RPMI8226 (cell line): ENCODE results near the gene DUSP1.
A peak's percentile ranks its signal among the peaks of the same experiment; 100 is the strongest.

Source experiments
- DNase-seq: peaks from one replicate; pipeline ENCODE4 v3.0.0-alpha.2; 2015

Gene DUSP1

DNA sequence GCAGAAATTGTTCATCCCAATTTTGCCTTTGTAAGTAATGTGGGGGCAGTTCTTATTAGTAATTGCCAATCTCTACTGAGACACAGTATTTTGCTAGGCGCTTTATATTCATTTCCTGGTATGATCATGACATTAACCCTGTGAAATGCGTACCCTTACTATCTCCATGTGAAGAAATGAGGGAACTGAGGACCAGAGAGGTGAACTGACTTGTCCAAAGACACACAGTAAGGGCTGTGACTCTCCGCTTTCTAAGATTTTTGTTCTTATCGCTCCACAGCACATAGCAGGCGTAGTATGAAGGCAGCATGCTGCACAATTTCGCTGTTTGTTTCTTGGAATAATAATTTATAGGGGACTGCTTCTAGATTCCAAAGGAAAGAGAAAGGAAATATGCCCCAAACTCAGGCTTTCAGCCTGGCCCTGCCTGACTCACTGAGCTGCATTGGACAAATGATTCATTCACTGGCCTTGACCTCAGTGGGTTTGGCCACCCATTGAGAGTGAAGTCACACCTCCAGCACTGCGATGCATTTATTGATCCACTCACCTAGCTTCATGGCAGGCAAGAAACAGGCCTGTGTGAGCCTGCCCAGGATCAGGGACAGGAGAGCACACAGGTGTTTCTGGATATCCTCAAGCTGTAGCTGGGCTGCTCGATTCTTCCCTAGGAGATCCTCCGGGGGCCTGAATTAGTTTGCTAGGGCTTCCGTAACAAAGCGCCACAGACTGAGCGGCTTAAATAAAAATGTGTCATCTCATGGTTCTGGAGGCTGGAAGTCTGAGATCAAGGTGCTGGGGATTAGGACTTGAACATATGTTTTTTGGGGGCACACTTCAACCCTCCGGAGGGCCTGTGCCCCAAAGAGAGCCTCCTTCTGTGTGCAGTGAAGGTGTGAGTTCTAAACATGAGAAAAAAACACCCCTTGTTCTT lies 7.2 kb upstream of the DUSP1 start:
- no peak for DNase-seq

DNA sequence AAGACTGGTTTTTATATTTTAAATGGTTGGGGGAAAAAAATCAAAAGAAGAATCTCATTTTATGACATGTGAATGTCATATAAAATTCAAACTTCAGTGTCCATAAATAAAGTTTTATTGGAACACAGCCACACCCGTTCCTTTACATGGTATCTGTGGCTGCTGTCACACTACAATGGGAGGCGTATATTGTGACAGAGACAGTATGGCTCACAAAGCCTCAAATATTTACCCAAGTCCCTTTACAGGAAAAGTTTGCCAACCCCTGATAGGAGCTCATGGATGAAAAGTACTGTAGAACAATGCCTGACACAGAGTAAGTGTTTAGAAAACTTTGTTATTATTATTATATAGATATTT lies 5.2 kb upstream of the DUSP1 start:
- no peak for DNase-seq

DNA sequence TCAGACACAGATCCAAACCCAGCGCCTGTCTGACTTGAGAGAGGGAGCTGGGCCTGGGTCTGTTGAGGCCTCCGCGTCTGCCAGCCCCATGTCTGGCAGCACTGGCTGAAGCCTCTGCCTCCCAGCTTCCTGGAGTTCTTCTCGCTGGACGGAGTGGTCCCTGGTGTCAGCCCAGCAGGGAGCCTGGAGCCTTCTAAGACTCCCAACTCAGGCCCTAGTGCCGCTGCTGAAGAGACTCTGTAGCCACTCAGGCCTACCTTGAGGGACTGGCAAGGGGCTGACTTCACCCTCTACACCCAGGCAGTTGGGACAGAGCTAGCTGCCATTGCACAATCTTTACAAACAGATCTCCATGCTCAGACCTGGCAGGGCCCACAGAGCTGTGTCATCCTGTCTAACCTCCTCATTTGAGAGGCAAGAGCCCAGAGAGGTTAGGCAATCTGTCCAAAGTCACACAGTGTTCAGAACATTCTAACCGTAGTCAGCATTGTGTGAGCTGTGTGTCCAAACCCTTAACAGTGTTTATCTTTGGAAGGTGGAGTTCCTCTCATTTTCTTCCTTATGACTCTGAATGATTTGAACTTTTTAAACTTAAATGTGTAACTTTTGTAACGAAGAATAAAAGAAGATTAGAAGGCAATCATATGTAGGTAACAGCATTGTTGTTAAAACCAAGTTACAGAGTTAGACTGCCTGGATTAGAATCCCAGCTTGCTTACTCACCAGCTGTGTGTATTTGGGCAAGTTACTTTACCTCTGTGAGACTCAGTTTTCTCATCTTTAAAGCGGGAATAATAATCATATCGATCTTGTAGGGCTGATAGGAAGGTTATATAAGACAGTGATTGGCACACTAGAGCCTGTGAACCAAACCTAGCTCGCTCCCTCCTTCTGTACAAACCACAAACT lies 4.6 kb upstream of the DUSP1 start:
- no peak for DNase-seq

DNA sequence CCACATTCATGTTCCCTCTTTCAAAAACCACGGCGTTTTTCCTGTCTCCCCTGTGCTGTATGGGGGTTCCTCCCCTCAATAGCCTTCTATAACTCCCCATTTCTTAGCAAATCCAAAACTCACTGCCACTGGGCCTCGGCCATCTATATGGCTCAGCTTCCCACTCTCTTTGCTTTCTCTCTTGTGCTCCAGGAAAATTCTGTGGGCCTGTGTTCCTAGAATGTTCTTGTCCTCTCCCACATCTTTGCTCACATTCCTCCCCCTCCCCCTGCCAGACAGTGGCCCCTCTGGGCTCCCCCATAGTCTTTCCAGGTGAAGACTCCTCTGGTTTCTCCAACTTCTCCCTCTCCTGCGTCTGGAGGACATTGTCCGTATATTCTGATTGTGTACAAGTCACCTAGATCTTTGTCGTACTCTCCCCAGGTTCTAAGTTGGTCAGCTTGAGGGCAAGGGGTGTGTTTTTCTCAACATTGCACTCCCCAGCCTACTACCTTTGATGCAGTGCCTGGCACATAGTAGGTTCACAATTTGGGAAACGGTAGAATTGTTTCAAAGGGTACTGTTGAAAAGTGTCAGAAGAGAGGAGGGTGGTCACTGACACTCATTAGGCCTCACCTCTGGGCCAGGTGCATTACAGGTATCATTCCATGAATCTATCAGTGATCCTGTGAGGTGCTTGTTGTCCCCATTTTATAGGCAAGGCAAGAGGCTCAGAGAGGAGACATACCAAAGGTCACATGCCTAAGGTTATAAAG lies 3.7 kb upstream of the DUSP1 start:
- no peak for DNase-seq

DNA sequence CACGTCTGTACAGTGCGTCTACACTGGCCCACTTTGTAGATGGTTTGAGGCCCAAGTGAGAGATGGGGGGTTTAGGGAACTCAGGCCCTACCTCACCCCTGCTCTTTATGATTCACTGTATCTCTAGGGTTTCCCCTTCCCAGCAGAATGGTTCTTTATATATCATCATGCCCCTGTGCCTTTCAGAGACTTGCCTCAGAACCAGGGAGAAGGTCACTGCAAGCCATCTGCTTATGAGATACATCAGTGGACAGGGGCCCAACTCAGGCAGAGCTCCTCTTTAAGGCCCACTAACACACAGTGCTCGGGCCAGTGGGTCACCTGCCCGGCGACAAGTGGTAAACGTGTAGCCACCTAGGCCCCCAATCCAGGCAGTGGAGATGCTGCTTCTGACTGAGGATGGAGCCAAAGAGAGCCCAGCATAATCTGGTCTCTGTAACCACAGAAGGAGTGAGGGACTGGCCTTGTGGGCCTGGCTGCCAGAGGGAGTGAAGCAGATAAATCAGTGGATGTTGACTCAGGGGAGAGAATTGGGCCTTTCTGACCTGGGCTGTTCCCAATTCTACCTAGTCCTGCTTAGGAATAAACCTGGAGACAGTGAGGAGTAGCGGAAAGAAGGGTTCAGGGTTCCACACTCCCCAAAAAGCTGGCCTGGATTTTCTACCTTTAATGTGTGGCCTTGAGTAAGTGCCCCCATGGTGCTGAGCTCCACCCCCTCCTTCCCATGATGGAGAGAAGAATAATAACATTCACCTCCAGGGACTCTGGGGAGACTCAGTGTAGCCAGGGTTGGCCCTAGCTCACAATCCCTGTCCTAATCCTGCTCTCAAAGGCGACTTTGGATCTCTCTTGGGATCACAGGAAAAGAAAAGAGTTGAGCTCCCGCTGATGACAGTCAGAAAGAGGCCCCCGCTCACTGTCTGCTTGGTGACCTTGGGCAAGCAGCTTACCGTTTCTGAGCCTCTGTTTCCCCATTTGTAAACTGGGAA lies 2.8 kb upstream of the DUSP1 start:
- DNase-seq, result no peak

DNA sequence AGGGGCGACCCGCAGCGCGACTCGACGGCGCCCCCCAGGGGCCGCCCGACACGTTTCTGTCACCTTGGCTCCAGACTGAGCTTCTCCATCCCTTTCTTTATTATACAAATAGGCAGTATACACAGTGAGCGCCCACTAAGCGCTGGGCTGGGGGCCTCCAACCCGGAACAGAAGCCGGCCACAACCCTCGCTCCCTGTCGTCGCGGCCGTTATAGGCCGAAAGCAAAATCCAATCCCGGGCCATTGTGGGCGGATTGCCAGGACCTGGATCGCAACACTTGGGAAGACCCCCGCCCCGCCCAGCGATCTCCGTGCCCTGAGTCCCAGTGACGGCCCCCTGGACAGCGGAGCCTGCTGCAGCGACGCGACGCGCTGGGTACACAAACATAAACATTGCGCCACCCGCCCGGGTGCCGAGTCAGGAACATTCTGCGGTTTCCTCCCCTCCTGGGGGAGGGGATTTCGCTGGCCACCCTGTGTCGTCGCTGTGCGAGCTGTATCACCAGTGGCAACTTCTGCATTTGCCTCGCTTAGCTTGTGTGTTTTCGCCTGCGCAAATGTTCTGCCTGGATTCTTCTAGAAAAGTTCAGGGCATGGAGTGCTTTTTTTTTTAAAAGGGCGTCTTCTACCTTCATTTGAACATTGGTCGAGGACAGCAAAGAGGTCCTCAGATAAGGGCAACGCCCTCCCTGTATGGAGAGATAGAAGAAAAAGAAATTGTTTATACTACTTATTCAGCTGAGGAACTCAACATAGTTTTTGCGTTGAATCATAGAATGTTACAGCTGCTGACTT lies 1.3 kb upstream of the DUSP1 start:
- peak; percentile 97 for DNase-seq

DNA sequence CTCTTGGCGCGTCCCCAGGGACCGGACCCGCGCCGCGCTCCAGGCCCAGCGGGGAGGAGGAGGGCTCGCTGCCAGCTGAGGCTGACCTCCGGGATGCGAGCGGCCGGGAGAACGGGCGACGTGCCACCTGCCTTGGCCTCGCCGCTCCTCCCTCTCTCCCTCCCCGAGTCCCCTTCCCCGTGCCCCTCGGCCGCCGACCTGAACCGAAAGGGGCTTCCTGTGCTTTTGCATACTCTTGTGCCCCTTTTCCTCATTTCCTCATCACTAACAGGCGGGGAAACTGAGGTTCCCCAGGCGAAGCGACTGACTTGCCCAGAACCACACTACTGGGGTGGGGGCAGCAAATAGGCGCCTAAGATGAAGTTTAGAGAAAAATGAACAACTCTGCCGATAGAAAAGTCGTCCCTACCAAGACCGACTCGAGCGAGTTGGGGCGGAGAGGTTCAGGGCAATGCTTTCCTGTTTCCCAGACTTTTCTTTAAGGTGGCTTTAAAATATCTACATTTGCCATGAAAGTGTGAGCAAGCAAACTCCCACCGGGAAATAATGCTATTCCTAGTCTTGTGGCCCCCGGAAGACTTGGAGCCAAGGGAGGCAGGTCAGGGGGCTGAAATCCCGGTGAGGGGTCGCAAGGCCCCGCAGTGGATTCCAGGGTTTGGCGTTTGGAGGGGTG lies 580 bp upstream of the DUSP1 start:
- peak; percentile 59 for DNase-seq

DNA sequence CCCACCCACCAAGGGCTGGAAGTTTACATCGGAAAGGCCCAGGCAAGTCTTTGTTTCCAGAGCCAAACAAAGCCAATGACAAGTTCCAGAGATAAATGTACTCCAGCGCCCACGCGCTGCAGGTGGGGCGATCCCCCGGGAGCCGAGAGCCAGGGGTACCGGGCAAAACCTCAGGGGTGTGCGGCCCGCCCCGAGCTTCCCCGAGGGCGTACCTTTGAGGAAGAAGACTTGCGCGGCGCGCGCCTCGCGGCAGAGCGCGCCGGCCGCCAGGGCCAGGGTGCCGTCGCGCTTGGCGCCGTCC lies 671 bp downstream of the DUSP1 start:
- no peak for DNase-seq

DNA sequence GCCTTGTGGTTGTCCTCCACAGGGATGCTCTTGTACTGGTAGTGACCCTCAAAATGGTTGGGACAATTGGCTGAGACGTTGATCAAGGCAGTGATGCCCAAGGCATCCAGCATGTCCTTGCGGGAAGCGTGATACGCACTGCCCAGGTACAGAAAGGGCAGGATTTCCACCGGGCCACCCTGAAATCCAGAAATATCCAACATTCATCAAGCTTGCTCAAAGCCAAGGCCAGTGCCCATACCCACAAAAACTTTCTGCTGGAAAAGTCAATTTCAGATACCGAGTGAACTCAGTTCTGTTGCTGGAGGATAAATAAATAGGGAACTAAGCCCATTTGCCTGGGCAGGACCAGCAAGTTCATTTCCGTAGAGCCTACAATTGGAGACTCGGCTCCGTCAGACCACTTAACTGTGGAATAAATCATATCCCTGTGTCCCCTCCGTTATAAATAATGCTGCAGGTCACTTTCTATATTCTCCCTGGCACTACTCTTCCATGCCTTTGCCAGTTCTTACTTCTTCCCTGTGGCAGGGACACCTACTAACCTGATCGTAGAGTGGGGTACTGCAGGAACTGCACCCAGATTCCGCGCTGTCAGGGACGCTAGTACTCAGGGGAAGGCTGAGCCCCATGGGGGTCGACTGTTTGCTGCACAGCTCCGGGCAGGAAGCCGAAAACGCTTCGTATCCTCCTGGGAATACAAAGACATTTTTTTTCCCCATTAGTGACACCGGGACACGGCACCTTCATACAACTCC lies 1.2 kb downstream of the DUSP1 start:
- peak; percentile 43 for DNase-seq

DNA sequence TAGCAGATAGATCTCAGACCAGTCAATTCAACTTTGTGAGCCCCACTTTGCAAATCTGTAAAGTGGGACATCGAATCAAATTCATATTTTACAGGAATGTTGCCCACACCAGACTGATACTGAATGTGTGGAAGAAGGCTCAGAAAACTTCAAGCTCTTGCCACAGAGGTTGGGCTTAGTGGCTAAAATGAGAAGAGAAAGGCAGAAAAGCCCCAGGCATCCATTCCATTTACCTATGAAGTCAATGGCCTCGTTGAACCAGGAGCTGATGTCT lies 1.7 kb downstream of the DUSP1 start:
- no peak for DNase-seq

DNA sequence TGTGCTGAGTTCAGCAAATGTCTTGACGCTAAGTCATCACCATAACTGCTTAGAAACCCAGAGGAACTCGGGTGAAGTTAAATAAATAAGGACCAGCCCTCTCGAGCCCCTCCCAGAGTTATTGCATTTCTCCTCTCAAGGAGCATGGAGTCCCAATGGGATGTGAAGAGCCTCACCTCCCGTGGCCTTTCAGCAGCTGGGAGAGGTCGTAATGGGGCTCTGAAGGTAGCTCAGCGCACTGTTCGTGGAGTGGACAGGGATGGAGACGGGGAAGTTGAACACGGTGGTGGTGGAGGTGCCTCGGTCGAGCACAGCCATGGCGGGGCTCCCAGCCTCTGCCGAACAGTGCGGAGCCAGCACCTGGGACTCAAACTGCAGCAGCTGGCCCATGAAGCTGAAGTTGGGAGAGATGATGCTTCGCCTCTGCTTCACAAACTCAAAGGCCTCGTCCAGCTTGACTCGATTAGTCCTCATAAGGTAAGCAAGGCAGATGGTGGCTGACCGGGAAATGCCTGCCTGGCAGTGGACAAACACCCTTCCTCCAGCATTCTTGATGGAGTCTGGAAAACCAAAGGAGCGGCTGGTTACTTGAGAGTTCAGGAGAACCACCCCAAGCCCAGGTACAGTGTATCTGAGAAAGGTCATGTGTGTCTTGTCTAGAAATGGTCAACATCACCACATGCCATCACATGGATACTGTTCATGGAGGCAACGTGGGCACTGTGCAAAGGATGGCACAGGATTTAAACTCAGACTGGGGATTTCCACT lies 2.2 kb downstream of the DUSP1 start:
- no peak for DNase-seq

DNA sequence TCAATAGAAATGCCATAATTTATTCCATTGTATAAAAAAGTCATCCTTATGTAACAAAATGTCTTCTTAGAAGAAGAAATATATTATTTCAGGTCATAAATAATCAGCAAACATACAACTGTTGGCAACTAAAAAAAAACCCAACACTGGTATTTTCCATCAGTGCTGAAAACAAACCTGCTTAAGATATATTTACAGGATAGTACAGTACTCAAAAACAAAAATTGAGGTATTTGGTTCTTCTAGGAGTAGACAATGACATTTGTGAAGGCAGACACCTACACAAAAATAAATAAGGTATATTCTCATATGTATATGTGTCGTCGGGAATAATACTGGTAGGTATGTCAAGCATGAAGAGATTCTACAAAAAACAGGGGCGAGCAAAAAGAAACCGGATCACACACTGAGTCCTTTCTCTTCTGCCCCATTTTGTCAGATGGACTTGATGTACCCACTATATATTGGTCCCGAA lies 2.9 kb downstream of the DUSP1 start:
- DNase-seq, result no peak

DNA sequence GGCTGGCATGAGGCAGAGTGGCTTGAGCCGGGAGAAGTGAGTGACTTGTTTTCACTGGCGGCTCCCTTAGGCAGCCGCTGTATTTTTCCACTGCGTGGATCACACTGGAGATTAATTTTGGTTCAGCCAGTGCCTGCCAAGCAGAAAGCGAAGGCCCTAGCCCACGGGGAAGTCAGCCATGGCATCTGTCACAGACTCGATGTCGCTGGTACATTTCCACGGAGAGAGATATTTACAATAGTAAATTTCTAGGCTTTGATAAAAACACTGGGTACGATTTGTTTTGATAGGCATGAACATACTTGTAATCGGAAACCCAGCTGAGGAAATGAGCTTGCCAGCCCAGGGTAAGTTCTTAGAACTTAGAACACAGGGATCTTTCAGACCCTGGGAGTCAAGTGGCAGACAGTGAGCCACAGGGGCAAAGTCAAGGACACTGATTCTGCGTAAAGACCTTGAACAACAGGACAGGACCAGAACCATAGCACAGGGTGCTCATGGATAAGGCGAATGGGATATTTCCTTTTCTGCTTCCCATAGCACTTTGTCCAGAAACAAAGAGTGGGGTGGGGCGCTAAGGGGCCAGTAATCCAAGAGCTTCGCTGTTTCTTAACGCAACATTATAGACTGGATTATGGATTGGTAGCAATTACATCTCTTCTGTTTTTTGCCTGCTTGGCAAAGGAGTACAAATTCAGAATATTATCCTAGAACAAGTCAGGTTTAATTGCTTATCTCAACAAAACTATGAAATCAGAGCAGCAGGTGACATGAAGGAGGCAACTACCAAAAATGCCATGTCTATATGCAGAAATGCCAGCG lies 4.5 kb downstream of the DUSP1 start:
- DNase-seq, result no peak

DNA sequence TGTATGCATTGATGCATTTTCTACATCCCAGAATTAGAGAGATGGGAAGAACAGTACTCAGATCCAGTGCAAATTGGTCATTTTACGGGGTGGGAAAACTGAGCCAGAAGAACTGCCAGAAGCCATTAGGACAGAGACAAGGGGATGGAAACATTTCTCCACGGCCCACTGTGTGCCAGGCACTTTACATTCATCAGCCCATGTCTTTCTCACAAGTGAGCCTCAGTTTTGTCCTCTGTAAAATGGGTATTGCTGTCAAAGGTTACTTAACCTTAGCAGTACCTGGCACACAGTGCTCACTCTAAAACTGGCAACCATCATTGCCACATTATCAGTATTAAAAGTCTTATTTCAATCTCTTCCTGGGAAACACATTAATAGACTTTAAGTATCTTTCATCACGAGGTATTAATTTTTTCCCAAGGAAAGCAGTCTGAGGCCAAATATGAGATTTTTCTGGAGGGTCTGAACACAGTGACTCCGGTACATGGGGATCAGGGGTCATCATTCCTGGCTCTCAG lies 5.2 kb downstream of the DUSP1 start:
- DNase-seq, result peak; percentile 31

DNA sequence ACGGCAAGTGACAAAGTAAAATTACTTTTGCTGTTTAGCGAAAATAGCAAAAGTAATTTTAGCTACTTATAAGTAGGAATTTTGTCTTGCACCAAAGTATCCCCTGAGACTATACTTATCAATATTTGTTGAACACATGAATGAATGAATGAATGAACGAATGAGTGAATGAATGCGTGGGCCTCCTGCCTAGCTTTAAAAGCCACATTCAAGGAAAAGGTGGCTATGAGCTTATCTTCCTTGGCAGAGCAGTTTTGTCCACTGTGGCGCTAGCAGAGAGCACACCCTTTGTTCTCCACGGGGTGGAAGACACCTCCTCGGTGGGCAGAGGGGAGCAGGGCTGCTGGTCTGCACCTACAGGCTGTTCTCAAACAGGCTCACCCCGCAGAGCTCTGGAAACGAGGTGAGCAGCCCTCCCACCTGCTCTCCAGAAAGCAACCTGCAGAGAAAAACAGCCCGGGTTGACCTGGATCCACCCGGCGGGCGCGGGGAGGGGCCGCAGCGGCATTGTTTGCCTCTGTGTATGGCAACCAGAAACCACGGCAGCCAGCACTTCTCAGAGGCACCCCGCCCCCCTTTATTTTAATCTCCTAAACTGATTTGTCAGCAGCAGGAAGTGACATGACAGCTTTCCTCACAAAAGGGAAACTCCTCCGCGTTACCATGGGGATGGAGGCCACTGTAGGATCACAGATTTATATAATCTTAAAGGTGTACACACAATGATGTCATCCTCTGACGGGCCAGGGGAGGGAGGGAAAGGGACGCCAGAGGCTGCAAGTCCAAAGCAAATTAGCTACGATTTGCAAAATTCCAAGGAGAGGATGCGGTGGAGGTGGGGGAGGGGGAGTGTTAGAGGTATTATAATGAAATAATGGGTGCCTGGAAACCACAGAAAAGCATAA lies 5.9 kb downstream of the DUSP1 start:
- DNase-seq, result peak; percentile 100

DNA sequence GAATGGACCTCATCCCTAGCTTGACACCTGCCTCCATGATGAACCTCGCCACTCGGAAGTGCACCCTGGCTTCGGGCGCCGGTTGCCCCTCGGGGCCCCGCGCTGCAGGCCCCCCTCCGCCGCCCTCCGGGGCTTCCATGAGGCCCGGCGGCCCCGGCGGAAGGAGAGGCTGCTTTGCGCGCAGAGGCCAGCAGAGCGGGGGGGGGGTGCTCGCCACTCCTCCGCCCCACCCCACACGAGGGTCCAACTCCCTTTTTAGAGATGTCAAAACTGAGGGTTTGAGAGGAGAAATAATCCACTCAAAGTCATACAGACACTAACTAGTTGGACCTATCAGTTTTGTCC lies 7.9 kb downstream of the DUSP1 start:
- DNase-seq, result no peak
